Stomach (tissue), 9 donors: ENCODE measurements around the gene CPE. TPM values are rescaled to one million over a fixed set of nuclear protein-coding genes. Genes with fewer than 3 reads are reported as not detected.

Source experiments
- DNase-seq, 2 donors: peaks; one replicate each; pipeline versions ENCODE4 v3.0.0 to v3.0.0-alpha.2; 2013 to 2019
- H3K27ac ChIP-seq, 5 donors: fragments of 200-600 bp in 4 of 5; sonication (generic) in 4 of 5; one replicate each; pipeline ENCODE4 v1.5.1; 2013 to 2019; ENCODE audit warnings: mild to moderate bottlenecking in 1 of 5, moderate library complexity in 1 of 5
- H3K27me3 ChIP-seq, 3 donors: fragments of 200-600 bp; sonication (generic); one replicate each; pipeline ENCODE4 v1.5.1; 2017 to 2019; ENCODE audit warnings: mixed run types in 1 of 3
- H3K36me3 ChIP-seq, 4 donors: fragments of 200-600 bp; sonication (generic); 1 replicate in 3 of 4; 2 replicates in 1 of 4; pipeline ENCODE4 v1.5.1; 2016 to 2019
- H3K4me1 ChIP-seq, 4 donors: fragments of 200-600 bp; sonication (generic); one replicate each; pipeline ENCODE4 v1.5.1; 2016 to 2019
- H3K4me3 ChIP-seq, 4 donors: fragments of 200-600 bp; sonication (generic) in 3 of 4; one replicate each; pipeline ENCODE4 v1.5.1; 2016 to 2019; ENCODE audit warnings: mild to moderate bottlenecking in 1 of 4
- H3K9me3 ChIP-seq, 4 donors: fragments of 200-600 bp; sonication (generic); one replicate each; pipeline ENCODE4 v1.5.1; 2016 to 2019
- EP300 ChIP-seq: sonication (generic); formaldehyde crosslinking; IDR thresholded peaks from one replicate; pipeline ENCODE4 v1.6.1; 2017; ENCODE audit warnings: antibody characterized with exemption
- POLR2A ChIP-seq, 4 donors: fragments of 450-650 bp; IDR thresholded peaks; one replicate each; pipeline ENCODE4 v1.6.1; 2016; ENCODE audit warnings: antibody characterized with exemption in 4 of 4, control low read depth in 2 of 4, mild to moderate bottlenecking in 1 of 4, moderate library complexity in 1 of 4
- POLR2AphosphoS5 ChIP-seq, 3 donors: sonication (generic); formaldehyde crosslinking; IDR thresholded peaks; one replicate each; pipeline ENCODE4 v1.6.1; 2016; ENCODE audit warnings: antibody characterized with exemption in 3 of 3
- WGBS, 5 donors: extraction: QIAGEN DNeasy Blood & Tissue Kit in 3 of 5; methylation state at CpG; one replicate each; pipeline versions ENCODE4 v1.1.5 to v1.1.7; 2013 to 2018; 5-methylcytosine and 5-hydroxymethylcytosine counted together
- intact Hi-C: fragments of 100-400 bp; cut with DNase I; formaldehyde crosslinking; loops from one replicate; pipeline ENCODE4 v1.15.1; 2023; ENCODE audit warnings: low total_unique reads
- polyA plus RNA-seq, 3 donors: library from polyadenylated mRNA; stranded (reverse); fragments of 200-250 nt; gene quantifications; one replicate each; pipeline ENCODE4 v1.2.3, GENCODE V29; 2013
- total RNA-seq, 5 donors: library from RNA; depleted of rRNA; stranded (reverse); fragments of >200 nt; gene quantifications; one replicate each; pipeline versions ENCODE4 v1.1.0 to v1.2.3, GENCODE V29; 2014 to 2016
- TF ChIP-seq, protein P1 (sequence below), 7 experiments: fragments of 450-650 bp in 4 of 7; fragments of 200-600 bp in 3 of 7; sonication (generic) in 3 of 7; IDR thresholded peaks; one replicate each; pipeline ENCODE4 v1.5.1; 2016 to 2019; ENCODE audit warnings: antibody characterized with exemption in 7 of 7, control low read depth in 2 of 7, mild to moderate bottlenecking in 1 of 7
- donor health status: healthy with polysubstance abuse.
- donor health status: Bipolar disorder and iron deficiency.
- donor health status: healthy.

Gene CPE
- total and polyA plus RNA-seq, 8 donors = 8.8 to 143 (median 30.4) TPM

DNA sequence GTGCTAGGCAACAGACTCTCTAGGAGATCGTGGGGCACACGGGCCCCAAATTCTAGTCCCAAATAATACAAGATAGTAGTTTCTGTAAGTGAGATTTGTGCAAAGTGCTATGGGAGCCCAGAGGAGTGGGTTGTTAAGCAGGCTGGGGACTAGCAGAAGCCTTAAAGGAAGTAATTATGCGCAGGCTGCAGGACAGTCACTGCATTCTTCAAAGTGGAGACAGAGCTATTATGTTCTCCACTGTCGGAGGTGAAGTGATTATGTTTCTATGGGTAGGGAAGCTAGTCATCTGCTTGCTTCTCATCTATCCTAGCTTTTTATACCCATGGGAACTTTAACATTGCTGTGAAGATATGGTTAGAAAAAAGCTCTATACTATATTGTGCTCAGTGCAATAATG, 154.2 kb downstream of the CPE start:
- WGBS, 5 donors = 68 to 83% (median 78%) methylated on average over 4 of the region's 4 CpGs
- Histone ChIP-seq H3K27ac (no peak overlapping the region), H3K4me3 (no peak overlapping the region), H3K9me3 (no peaks in the 10 kb centered on the region), H3K27me3 (no peaks in the 10 kb centered on the region), H3K36me3 (no peaks in the 10 kb centered on the region), H3K4me1 (no peaks in the 10 kb centered on the region)
- intact Hi-C loops = no loop called here
- TF ChIP-seq POLR2A (IDR thresholded peaks at IDR 0.05) = no peak
- TF ChIP-seq EP300 = no peak
- TF ChIP-seq, protein P1, sequence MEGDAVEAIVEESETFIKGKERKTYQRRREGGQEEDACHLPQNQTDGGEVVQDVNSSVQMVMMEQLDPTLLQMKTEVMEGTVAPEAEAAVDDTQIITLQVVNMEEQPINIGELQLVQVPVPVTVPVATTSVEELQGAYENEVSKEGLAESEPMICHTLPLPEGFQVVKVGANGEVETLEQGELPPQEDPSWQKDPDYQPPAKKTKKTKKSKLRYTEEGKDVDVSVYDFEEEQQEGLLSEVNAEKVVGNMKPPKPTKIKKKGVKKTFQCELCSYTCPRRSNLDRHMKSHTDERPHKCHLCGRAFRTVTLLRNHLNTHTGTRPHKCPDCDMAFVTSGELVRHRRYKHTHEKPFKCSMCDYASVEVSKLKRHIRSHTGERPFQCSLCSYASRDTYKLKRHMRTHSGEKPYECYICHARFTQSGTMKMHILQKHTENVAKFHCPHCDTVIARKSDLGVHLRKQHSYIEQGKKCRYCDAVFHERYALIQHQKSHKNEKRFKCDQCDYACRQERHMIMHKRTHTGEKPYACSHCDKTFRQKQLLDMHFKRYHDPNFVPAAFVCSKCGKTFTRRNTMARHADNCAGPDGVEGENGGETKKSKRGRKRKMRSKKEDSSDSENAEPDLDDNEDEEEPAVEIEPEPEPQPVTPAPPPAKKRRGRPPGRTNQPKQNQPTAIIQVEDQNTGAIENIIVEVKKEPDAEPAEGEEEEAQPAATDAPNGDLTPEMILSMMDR (IDR thresholded peaks at IDR 0.05) = no peak
- no peak for TF ChIP-seq POLR2AphosphoS5 (IDR thresholded peaks at IDR 0.05)
- DNase-seq = no peak

DNA sequence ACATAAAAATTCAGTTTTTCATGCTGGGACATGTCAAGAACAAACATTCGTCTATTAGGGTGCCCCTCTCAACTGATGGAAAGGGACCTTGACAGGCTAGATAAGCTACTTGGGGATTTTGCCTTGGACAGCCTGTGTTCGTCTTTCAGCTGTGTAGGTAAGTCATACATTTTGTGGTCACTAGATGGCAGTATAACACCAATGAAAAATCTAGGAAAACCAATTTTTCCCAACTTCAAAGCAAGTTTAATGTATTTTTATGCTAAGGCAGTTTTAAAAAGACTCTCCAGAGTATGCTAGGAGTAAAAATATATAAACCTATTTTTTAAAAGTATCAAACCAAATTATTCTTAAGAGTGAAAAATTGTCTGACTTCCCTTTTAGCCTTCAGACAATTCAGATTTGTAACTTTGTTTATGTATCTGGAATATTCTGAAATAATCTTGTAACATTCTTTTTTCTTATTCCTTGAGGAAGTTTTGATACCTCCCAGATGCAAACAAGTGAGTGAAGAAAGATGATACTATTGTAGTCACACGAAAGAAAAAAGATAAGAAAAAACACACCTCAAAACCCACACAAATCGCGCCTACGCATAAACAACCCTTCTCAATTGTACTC, 158.3 kb downstream of the CPE start:
- no peaks in the 10 kb centered on the region for H3K27me3 ChIP-seq
- TF ChIP-seq, protein P1 (IDR thresholded peaks at IDR 0.05) = peak in 5 of 7 experiments; percentile 38 to 73 (median 66)
- no peak for TF ChIP-seq POLR2A (IDR thresholded peaks at IDR 0.05)
- H3K9me3 ChIP-seq = no peaks in the 10 kb centered on the region
- DNase-seq = peak in 1 of 2 donors; percentile 80
- no peak overlapping the region for H3K4me3 ChIP-seq
- WGBS, 5 donors = 51 to 60% (median 57%) methylated on average over 6 of the region's 6 CpGs
- no peaks in the 10 kb centered on the region for H3K36me3 ChIP-seq
- H3K27ac ChIP-seq = no peak overlapping the region
- no peaks in the 10 kb centered on the region for H3K4me1 ChIP-seq
- intact Hi-C loops = loop anchor here (5.0 kb wide), 1 partner anchor 550 kb away; no protein-coding TSS in a partner anchor

DNA sequence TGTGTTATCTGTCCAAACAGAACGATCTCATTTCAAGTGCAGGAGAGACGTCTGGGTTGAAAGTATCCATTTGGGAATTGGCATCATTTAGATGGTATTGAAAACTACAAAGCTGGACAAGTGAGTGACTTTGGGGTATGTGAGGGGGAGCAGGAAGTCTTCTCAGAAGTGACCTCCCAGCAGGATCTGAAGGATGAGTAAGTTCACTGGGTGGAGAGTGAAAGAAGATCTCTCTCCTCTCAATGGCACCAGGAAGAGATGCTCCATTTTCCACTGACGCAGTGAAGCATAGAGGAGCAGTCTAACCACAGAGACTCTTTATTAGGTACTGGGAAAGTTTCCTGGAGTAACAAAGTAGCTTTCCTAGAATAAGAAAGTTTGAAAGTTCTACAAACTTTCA, 161.0 kb downstream of the CPE start:
- no peak overlapping the region for H3K4me3 ChIP-seq
- no peaks in the 10 kb centered on the region for H3K27me3 ChIP-seq
- DNase-seq = no peak
- TF ChIP-seq POLR2AphosphoS5 (IDR thresholded peaks at IDR 0.05) = no peak
- TF ChIP-seq POLR2A (IDR thresholded peaks at IDR 0.05) = no peak
- TF ChIP-seq EP300 = no peak
- TF ChIP-seq, protein P1 (IDR thresholded peaks at IDR 0.05) = no peak
- no peaks in the 10 kb centered on the region for H3K4me1 ChIP-seq
- intact Hi-C loops = loop anchor here (5.0 kb wide), 1 partner anchor 548 kb away; no protein-coding TSS in a partner anchor
- 77 to 85% (median 82%) methylated on average over 3 of the region's 3 CpGs for WGBS, 5 donors
- no peaks in the 10 kb centered on the region for H3K36me3 ChIP-seq
- no peaks in the 10 kb centered on the region for H3K9me3 ChIP-seq
- H3K27ac ChIP-seq = no peak overlapping the region

DNA sequence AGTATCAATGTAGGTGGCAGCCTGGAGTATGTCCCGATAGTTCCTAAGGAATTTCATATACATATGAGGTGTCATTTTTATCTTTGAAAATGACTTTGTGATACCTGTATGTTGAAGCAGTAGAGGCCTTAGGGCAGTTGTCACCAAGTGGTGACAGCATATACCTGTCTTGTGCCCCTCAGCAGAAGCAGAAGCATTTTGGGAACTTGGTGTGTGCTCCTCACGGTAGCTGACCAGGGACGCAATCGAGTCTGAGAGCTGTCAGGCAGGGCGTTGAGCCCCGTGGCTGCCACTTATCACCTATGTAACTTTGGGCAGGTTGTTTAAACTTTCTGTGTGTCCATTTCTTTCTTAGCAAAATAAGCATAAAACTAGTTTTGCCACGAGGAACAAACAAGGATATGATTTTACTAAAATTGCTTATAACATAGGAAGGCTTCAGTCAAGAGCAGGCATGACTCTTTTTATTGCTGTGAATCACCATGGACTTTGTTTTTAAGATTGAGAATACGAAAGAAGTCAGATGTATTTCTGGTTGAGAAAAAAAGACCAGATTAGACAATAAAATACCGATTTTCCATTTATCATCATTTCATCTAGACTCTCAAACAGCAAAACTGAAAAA, 161.5 kb downstream of the CPE start:
- Histone ChIP-seq H3K27ac (no peak overlapping the region), H3K4me1 (no peaks in the 10 kb centered on the region), H3K9me3 (no peaks in the 10 kb centered on the region), H3K36me3 (no peaks in the 10 kb centered on the region), H3K4me3 (no peak overlapping the region), H3K27me3 (no peaks in the 10 kb centered on the region)
- DNase-seq = no peak
- intact Hi-C loops = no loop called here
- WGBS, 5 donors = 54 to 86% (median 67%) methylated on average over 9 of the region's 9 CpGs
- no peak for TF ChIP-seq EP300
- TF ChIP-seq, protein P1 (IDR thresholded peaks at IDR 0.05) = no peak
- TF ChIP-seq POLR2AphosphoS5 (IDR thresholded peaks at IDR 0.05) = no peak
- no peak for TF ChIP-seq POLR2A (IDR thresholded peaks at IDR 0.05)
